ENCODE measurements around the gene CD274.

DNA sequence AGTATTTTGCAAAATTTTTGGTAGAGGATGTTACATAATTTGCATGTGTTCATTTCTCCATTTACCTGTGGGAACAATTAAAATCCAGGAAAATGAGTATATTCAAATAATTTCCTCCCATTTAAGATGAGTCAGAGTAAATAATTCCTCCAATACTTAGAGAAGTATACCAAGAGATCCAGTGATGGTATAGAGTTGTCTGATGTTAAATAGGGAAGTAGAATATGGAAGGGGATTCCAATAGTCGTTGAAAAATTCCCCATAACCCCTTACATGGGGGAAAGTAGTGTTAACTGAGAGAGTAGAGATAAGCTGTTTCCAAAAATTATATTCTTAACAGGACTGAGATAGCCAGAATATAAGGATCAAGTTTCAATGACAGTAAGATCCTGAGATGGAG lies 15.7 kb downstream of the CD274 start:
- TF ChIP-seq, protein P1, sequence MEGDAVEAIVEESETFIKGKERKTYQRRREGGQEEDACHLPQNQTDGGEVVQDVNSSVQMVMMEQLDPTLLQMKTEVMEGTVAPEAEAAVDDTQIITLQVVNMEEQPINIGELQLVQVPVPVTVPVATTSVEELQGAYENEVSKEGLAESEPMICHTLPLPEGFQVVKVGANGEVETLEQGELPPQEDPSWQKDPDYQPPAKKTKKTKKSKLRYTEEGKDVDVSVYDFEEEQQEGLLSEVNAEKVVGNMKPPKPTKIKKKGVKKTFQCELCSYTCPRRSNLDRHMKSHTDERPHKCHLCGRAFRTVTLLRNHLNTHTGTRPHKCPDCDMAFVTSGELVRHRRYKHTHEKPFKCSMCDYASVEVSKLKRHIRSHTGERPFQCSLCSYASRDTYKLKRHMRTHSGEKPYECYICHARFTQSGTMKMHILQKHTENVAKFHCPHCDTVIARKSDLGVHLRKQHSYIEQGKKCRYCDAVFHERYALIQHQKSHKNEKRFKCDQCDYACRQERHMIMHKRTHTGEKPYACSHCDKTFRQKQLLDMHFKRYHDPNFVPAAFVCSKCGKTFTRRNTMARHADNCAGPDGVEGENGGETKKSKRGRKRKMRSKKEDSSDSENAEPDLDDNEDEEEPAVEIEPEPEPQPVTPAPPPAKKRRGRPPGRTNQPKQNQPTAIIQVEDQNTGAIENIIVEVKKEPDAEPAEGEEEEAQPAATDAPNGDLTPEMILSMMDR (IDR thresholded peaks at IDR 0.05), result no peak
- TF ChIP-seq POLR2A (IDR thresholded peaks at IDR 0.05), result no peak
